ENCODE measurements around the gene BABAM2.

Gene BABAM2

GRCh38 chr2:28322051-28322450 lies 431.5 kb downstream of the BABAM2 start:
- TF ChIP-seq MYC (IDR thresholded peaks at IDR 0.05; ENCODE audit: low read depth, low read length) (no peak), CTCF (IDR thresholded peaks at IDR 0.05; ENCODE audit: low read depth, low read length) (no peak), POLR2A (IDR thresholded peaks at IDR 0.05; ENCODE audit: extremely low read depth, insufficient read length) (no peak)
- TF ChIP-seq, protein P1, sequence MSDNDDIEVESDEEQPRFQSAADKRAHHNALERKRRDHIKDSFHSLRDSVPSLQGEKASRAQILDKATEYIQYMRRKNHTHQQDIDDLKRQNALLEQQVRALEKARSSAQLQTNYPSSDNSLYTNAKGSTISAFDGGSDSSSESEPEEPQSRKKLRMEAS (IDR thresholded peaks at IDR 0.05; ENCODE audit: low read depth, low read length), result no peak
- H3K4me3 ChIP-seq (ENCODE audit: low read depth, low read length), result no peak overlapping the region
- DNase-seq (ENCODE audit: low read depth), result peak; percentile 50

GRCh38 chr2:28322456-28322855 lies 431.9 kb downstream of the BABAM2 start:
- no peak for DNase-seq (ENCODE audit: low read depth)
- TF ChIP-seq POLR2A (IDR thresholded peaks at IDR 0.05; ENCODE audit: extremely low read depth, insufficient read length) (no peak), CTCF (IDR thresholded peaks at IDR 0.05; ENCODE audit: low read depth, low read length) (no peak), MYC (IDR thresholded peaks at IDR 0.05; ENCODE audit: low read depth, low read length) (no peak)
- TF ChIP-seq, protein P1 (IDR thresholded peaks at IDR 0.05; ENCODE audit: low read depth, low read length), result no peak
- no peak overlapping the region for H3K4me3 ChIP-seq (ENCODE audit: low read depth, low read length)

DNA sequence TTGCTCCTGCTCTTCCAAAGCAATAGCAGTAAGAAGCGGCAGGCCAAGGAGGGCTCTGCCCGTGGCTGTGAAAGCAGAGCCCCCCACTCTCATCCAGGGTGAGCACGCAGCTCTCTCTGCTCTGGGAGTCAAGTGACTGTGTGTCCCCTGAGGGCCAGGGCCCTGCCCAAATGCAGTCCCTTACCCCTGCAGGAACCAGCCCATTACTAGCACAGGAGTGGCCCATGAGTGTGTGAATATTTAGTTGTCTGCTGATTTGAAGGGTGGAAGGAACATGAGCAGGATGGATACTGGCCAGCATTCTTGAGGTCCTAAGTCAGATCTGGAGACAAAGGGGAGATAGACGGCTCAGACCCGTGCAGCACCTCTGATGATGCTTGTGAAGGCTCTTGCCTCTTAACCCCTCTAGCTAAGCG lies 432.5 kb downstream of the BABAM2 start:
- H3K4me3 ChIP-seq (ENCODE audit: low read depth, low read length), result no peak overlapping the region
- TF ChIP-seq CTCF (IDR thresholded peaks at IDR 0.05; ENCODE audit: low read depth, low read length), result no peak
- TF ChIP-seq POLR2A (IDR thresholded peaks at IDR 0.05; ENCODE audit: extremely low read depth, insufficient read length), result no peak
- TF ChIP-seq, protein P1 (IDR thresholded peaks at IDR 0.05; ENCODE audit: low read depth, low read length), result no peak
- TF ChIP-seq MYC (IDR thresholded peaks at IDR 0.05; ENCODE audit: low read depth, low read length), result no peak
- DNase-seq (ENCODE audit: low read depth), result no peak

DNA sequence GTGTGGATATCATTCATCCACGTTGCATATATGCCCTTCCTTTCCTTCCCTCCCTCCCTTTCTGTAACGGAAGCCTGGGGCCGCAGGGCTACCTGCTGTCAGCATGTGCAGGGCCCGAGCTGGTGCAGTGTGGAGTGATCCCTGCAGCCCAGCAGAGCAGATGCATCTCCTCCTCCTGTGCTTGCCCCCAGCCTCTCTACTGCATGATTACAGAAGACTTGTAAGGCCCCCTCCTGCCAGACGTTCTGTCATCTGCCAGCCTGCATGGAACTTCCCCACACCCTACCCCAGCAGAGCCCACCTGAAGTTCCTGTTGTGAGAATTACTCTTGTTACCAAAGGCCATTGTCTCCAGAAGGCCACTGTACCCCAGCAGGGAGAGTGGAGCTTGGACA lies 434.6 kb downstream of the BABAM2 start:
- no peak for DNase-seq (ENCODE audit: low read depth)
- no peak for TF ChIP-seq MYC (IDR thresholded peaks at IDR 0.05; ENCODE audit: low read depth, low read length)
- no peak for TF ChIP-seq CTCF (IDR thresholded peaks at IDR 0.05; ENCODE audit: low read depth, low read length)
- no peak for TF ChIP-seq POLR2A (IDR thresholded peaks at IDR 0.05; ENCODE audit: extremely low read depth, insufficient read length)
- TF ChIP-seq, protein P1 (IDR thresholded peaks at IDR 0.05; ENCODE audit: low read depth, low read length), result no peak
- no peak overlapping the region for H3K4me3 ChIP-seq (ENCODE audit: low read depth, low read length)

GRCh38 chr2:28325567-28326468 lies 435.3 kb downstream of the BABAM2 start:
- no peak overlapping the region for H3K4me3 ChIP-seq (ENCODE audit: low read depth, low read length)
- DNase-seq (ENCODE audit: low read depth), result peak; percentile 79
- TF ChIP-seq CTCF (IDR thresholded peaks at IDR 0.05; ENCODE audit: low read depth, low read length) (no peak), MYC (IDR thresholded peaks at IDR 0.05; ENCODE audit: low read depth, low read length) (peak; percentile 34), POLR2A (IDR thresholded peaks at IDR 0.05; ENCODE audit: extremely low read depth, insufficient read length) (no peak)
- TF ChIP-seq, protein P1 (IDR thresholded peaks at IDR 0.05; ENCODE audit: low read depth, low read length), result peak; percentile 81
